Esophagus squamous epithelium (tissue), 4 donors: ENCODE results near the gene EVC2.

ENCODE experiments used
- POLR2A ChIP-seq, 4 donors: fragments of 450-650 bp; IDR thresholded peaks; one replicate each; pipeline ENCODE4 v1.6.1; 2017; ENCODE audit warnings: antibody characterized with exemption in 4 of 4, mild to moderate bottlenecking in 4 of 4, moderate library complexity in 3 of 4
- TF ChIP-seq, protein P1 (sequence below), 6 experiments: fragments of 450-650 bp in 4 of 6; fragments of 200-600 bp in 2 of 6; sonication (generic) in 2 of 6; IDR thresholded peaks; one replicate each; pipeline ENCODE4 v1.5.1; 2016 to 2019; ENCODE audit warnings: antibody characterized with exemption in 6 of 6, mild to moderate bottlenecking in 4 of 6, moderate library complexity in 4 of 6

DNA sequence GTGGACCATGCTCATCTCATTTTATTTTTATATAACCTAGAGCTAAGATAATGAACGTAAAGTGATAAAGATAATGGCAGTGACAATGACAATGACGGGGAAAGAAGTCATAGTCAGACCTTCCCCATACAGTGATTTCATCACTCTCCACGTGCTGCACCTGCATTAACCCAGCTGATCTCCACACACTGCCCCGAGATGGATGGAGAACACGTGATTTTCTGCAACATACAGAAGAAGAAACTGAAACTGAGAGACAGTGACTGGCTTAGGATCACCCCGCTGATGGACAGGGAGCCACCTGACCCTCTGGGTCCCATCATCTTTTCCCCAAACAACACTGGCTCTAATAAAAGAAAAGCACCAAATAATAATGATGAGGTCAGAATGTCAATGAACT is 22.0 kb downstream of the EVC2 start:
- TF ChIP-seq POLR2A (IDR thresholded peaks at IDR 0.05), result no peak
- TF ChIP-seq, protein P1, sequence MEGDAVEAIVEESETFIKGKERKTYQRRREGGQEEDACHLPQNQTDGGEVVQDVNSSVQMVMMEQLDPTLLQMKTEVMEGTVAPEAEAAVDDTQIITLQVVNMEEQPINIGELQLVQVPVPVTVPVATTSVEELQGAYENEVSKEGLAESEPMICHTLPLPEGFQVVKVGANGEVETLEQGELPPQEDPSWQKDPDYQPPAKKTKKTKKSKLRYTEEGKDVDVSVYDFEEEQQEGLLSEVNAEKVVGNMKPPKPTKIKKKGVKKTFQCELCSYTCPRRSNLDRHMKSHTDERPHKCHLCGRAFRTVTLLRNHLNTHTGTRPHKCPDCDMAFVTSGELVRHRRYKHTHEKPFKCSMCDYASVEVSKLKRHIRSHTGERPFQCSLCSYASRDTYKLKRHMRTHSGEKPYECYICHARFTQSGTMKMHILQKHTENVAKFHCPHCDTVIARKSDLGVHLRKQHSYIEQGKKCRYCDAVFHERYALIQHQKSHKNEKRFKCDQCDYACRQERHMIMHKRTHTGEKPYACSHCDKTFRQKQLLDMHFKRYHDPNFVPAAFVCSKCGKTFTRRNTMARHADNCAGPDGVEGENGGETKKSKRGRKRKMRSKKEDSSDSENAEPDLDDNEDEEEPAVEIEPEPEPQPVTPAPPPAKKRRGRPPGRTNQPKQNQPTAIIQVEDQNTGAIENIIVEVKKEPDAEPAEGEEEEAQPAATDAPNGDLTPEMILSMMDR (IDR thresholded peaks at IDR 0.05), result no peak
